NCI-H460 (cell line): ENCODE results near the gene SUSD4. TPM values are rescaled to one million over a fixed set of nuclear protein-coding genes. Genes with fewer than 3 reads are reported as not detected.

ENCODE experiments used
- DNase-seq: peaks from one replicate; pipeline ENCODE4 v3.0.0-alpha.2; 2016; ENCODE audit warnings: low read depth; ENCODE audit errors: extremely low read depth
- total RNA-seq: library from RNA; depleted of rRNA; stranded (reverse); fragments of >200 nt; shearing (Covaris generic); gene quantifications from 2 replicates; pipeline ENCODE4 v1.2.3, GENCODE V29; 2014

SUSD4 gene
- total RNA-seq, 1 experiment from 2014 or later: not detected

- DNase-seq: no peak
Observed at GRCh38 chr1:223233410-223234169, 130.4 kb downstream of the SUSD4 start.

- no peak for DNase-seq
Observed at GRCh38 chr1:223233019-223233409, 131.0 kb downstream of the SUSD4 start.

- DNase-seq: no peak
Observed at GRCh38 chr1:223231581-223231980, 132.4 kb downstream of the SUSD4 start.

GRCh38 chr1:223231011-223231572 is 132.9 kb downstream of the SUSD4 start:
- no peak for DNase-seq

- no peak for DNase-seq
Observed at GRCh38 chr1:223230161-223230881, 133.7 kb downstream of the SUSD4 start.

GRCh38 chr1:223229756-223230155 is 134.2 kb downstream of the SUSD4 start:
- no peak for DNase-seq

- DNase-seq: no peak
Observed at GRCh38 chr1:223228931-223229528, 134.9 kb downstream of the SUSD4 start.

- DNase-seq: no peak
Observed at GRCh38 chr1:223228201-223228600, 135.8 kb downstream of the SUSD4 start.

GRCh38 chr1:223227486-223228196 is 136.3 kb downstream of the SUSD4 start:
- DNase-seq: no peak

GRCh38 chr1:223227031-223227430 is 136.9 kb downstream of the SUSD4 start:
- DNase-seq: no peak

GRCh38 chr1:223226271-223226670 is 137.7 kb downstream of the SUSD4 start:
- no peak for DNase-seq

GRCh38 chr1:223225481-223225880 is 138.5 kb downstream of the SUSD4 start:
- DNase-seq: no peak

GRCh38 chr1:223225061-223225460 is 138.9 kb downstream of the SUSD4 start:
- DNase-seq: no peak

- DNase-seq: no peak
Observed at GRCh38 chr1:223224465-223224864, 139.5 kb downstream of the SUSD4 start.

GRCh38 chr1:223223091-223223995 is 140.6 kb downstream of the SUSD4 start:
- no peak for DNase-seq

GRCh38 chr1:223222377-223222776 is 141.6 kb downstream of the SUSD4 start:
- no peak for DNase-seq

GRCh38 chr1:223221686-223222085 is 142.3 kb downstream of the SUSD4 start:
- DNase-seq: no peak

GRCh38 chr1:223219846-223220610 is 143.9 kb downstream of the SUSD4 start:
- no peak for DNase-seq

GRCh38 chr1:223219318-223219635 is 144.7 kb downstream of the SUSD4 start:
- no peak for DNase-seq
